GM15510 (cell line): Measurements from ENCODE around the gene TBC1D5.

Experiments
- POLR2A ChIP-seq: IDR thresholded peaks from 3 replicates; pipeline ENCODE4 v1.6.1; 2011; ENCODE audit warnings: borderline replicate concordance; ENCODE audit not compliant: insufficient read length; ENCODE audit errors: extremely low read depth

TBC1D5 gene

GRCh38 chr3:17478673-17479072 is 263.8 kb downstream of the TBC1D5 start:
- no peak for TF ChIP-seq POLR2A

- TF ChIP-seq POLR2A = no peak
Observed at GRCh38 chr3:17473761-17474160, 268.7 kb downstream of the TBC1D5 start.

DNA sequence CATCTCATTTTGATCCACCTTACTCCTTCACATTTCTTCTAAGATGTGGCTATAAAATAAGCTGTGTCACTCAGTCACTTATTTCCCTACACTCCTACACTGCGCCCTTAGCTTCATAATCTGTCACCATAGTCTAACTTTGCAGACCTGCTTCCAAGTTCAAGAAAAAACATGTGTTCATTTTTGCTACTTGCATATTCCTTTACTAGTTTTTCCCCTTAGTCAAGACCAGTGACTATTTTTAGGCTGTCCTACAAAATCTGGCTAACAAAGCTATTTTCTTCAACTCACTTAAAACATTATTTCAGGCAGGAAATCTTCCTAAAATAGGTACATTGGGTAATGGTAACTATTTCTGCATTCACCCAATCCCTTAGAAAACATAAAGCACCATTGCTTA is 272.5 kb downstream of the TBC1D5 start:
- no peak for TF ChIP-seq POLR2A

DNA sequence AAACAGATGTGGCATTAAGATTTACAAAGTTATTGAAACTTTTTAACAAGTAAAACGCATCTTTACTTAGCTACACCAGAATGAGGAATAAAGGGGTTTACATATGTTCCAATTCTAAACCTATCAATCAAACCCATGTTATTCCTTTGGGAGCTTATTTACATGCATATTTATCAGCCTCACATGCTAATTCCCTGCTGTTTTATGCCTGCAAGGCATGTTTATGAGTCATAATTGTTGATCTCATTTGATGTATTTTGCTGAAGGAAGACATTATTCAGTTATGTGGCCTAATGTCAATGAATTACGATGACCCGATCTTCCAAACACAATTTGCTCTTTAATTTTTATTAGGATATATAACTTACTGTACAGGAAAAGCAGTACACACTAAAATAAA is 272.9 kb downstream of the TBC1D5 start:
- no peak for TF ChIP-seq POLR2A

GRCh38 chr3:17466028-17466427 is 276.4 kb downstream of the TBC1D5 start:
- TF ChIP-seq POLR2A = no peak

- TF ChIP-seq POLR2A = no peak
Observed at GRCh38 chr3:17459470-17459993, 282.9 kb downstream of the TBC1D5 start.

DNA sequence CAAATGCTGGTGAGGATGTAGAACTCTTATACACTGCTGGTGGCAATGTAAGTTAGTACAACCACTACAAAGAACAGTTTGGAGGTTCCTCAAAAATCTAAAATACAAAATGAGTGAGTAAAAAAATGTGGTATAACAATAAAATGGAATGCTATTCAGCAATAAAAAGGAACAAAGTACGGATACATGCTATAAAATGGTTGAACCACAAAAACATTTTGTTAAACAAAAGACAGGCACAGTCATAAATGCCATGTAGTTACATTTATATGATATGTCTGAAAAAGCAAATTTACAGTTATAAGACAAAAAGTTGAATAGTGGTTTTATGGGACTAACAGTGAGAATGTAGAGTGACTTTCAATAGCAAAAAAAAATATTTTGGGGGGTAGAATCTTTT is 285.8 kb downstream of the TBC1D5 start:
- no peak for TF ChIP-seq POLR2A

GRCh38 chr3:17456046-17456445 is 286.4 kb downstream of the TBC1D5 start:
- no peak for TF ChIP-seq POLR2A

- TF ChIP-seq POLR2A = no peak
Observed at GRCh38 chr3:17444865-17445264, 297.6 kb downstream of the TBC1D5 start.

DNA sequence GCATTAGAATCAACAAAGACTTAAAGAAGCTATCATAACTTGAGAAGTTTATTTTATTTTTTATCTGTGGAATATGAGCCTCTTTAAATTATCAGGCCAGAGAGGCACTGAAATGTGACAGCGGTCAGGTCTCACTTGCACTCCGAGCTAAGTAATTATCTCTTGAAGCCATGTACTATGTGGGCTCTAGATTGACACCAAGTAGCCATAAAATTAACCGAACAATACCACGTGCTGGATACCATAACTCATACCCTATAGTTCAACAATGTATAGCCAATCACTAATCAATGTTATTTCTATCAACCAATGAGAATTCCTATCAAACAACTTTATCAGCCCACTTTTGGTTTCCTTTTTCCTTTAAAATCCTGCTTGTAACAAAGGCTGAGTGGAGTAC is 299.3 kb downstream of the TBC1D5 start:
- no peak for TF ChIP-seq POLR2A

- no peak for TF ChIP-seq POLR2A
Observed at GRCh38 chr3:17442332-17443049, 299.9 kb downstream of the TBC1D5 start.

DNA sequence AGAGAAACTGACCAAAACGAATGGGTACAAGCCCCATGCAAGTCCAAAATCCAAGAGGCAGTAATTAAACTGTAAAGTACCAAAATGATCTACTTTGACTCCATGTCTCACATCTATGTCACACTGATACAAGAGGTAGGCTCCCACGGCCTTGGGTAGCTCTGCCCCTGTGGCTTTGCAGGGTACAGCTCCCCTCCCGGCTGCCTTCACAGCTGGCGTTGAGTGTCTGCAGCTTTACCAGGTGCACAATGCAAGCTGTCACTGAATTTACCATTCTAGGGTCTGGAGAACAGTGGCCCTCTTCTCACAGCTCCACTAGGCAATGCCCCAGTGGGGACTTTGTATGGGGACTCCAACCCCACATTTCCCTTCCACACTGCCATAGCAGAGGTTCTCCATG is 308.6 kb downstream of the TBC1D5 start:
- no peak for TF ChIP-seq POLR2A

GRCh38 chr3:17432236-17432635 is 310.2 kb downstream of the TBC1D5 start:
- TF ChIP-seq POLR2A = no peak

- no peak for TF ChIP-seq POLR2A
Observed at GRCh38 chr3:17431484-17432045, 310.9 kb downstream of the TBC1D5 start.

DNA sequence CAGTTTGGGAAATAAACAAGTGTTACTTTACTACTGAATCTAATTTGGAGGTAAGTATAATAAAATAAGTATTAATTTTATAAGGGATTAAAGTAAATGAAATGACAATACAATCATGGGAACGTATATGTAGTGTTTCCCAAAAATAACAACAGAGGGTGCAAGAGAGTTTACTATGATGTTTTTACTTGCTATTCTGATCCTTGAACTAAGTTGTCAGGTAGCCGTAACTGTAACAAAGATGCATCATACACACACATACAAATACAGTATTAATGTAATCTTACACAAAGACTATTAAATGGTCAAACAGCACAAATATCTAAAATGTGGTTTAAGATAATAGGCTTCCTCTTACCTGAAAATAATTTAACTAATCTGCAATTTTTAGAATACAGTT is 311.4 kb downstream of the TBC1D5 start:
- no peak for TF ChIP-seq POLR2A

DNA sequence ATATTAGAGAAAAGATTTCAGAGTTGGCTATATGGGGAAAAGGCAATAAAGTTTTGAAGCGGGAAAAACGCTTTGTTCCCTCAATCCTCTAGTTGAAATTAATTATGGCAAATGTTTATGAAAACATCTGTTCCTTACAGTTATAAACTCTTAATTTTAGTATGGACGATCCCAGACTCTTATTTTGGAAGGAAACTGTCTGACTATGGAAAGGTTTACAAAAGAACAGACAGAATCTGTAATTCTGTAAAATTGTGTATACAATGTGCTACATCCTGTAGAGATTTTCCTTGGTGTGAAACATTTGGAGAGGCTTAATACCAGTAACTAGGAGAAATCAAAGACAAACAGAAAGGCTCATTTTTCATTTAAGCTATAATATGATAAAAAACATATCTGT is 311.8 kb downstream of the TBC1D5 start:
- no peak for TF ChIP-seq POLR2A
